Endodermal cell (in vitro differentiated cells): ENCODE measurements around the gene MMADHC. TPM values are rescaled to one million over a fixed set of nuclear protein-coding genes. Genes with fewer than 3 reads are reported as not detected.

Experiments used
- DNase-seq: peaks from one replicate; pipeline ENCODE4 v3.0.0-alpha.2; 2017
- H3K27ac ChIP-seq: 2 replicates; pipeline ENCODE4 v1.5.1; 2013; ENCODE audit warnings: mild to moderate bottlenecking, low read depth, low read length, moderate library complexity
- H3K27me3 ChIP-seq: 2 replicates; pipeline ENCODE4 v1.6.1; 2013; ENCODE audit warnings: mild to moderate bottlenecking, low read length, moderate library complexity; ENCODE audit not compliant: insufficient read depth, control insufficient read depth, poor library complexity, severe bottlenecking
- H3K36me3 ChIP-seq: 2 replicates; pipeline ENCODE4 v1.7.0; 2013; ENCODE audit warnings: mild to moderate bottlenecking, low read length, moderate library complexity; ENCODE audit not compliant: control insufficient read depth, insufficient read depth
- H3K4me1 ChIP-seq: one replicate; pipeline ENCODE4 v1.7.0; 2013; ENCODE audit warnings: low read length; ENCODE audit not compliant: control insufficient read depth, insufficient read depth
- H3K4me3 ChIP-seq: 2 replicates; pipeline ENCODE4 v1.5.1; 2013; ENCODE audit warnings: mild to moderate bottlenecking, low read length, moderate library complexity
- H3K9ac ChIP-seq: 2 replicates; pipeline ENCODE4 v1.6.1; 2013; ENCODE audit warnings: mild to moderate bottlenecking, low read length, moderate library complexity; ENCODE audit not compliant: poor library complexity, severe bottlenecking; ENCODE audit errors: extremely low read depth
- H3K9me3 ChIP-seq: 2 replicates; pipeline ENCODE4 v1.6.1; 2013; ENCODE audit warnings: mild to moderate bottlenecking, low read length, moderate library complexity; ENCODE audit not compliant: control insufficient read depth
- H3K27ac Mint-ChIP-seq: 2 replicates; pipeline ENCODE4 v1.8.0; 2020; ENCODE audit warnings: mixed read lengths
- H3K27me3 Mint-ChIP-seq: 2 replicates; pipeline ENCODE4 v1.8.0; 2021; ENCODE audit warnings: mild to moderate bottlenecking, mixed read lengths; ENCODE audit not compliant: insufficient read depth
- H3K36me3 Mint-ChIP-seq: 2 replicates; pipeline ENCODE4 v1.8.0; 2020; ENCODE audit warnings: low read depth, mixed read lengths
- H3K4me1 Mint-ChIP-seq: 2 replicates; pipeline ENCODE4 v1.8.0; 2020; ENCODE audit warnings: mixed read lengths
- H3K4me3 Mint-ChIP-seq: 2 replicates; pipeline ENCODE4 v1.8.0; 2020; ENCODE audit warnings: mild to moderate bottlenecking, moderate library complexity, mixed read lengths
- H3K9me3 Mint-ChIP-seq: 2 replicates; pipeline ENCODE4 v1.8.0; 2020; ENCODE audit warnings: mild to moderate bottlenecking, mixed read lengths
- CTCF ChIP-seq: fragments of 200-600 bp; sonication (generic); conservative IDR thresholded peaks from 2 replicates; pipeline ENCODE4 v1.5.0; 2021; ENCODE audit warnings: antibody characterized with exemption, mild to moderate bottlenecking
- WGBS, 2 experiments: methylation state at CpG; one replicate each; pipeline versions ENCODE4 v1.1.5 to v1.1.7; 2013; ENCODE audit warnings: missing lambda C conversion rate in 2 of 2, mixed read lengths in 1 of 2; ENCODE audit not compliant: insufficient coverage in 1 of 2, insufficient read length in 1 of 2; 5-methylcytosine and 5-hydroxymethylcytosine counted together
- total RNA-seq, 2 donors: library from RNA; stranded (reverse); fragmentation: NEBNext Ultra II Directional in 1 of 2; extraction: Animal tissue kit (Norgen Biotek cat#: 25700) in 1 of 2; gene quantifications; 2 replicates in 1 of 2; 3 replicates in 1 of 2; pipeline ENCODE4 v1.2.1, GENCODE V29; 2021

The MMADHC gene
- total RNA-seq, 2 donors from 2014 or later, result 105 to 108 TPM

GRCh38 chr2:149528983-149529382 lies 58.6 kb downstream of the MMADHC start:
- TF ChIP-seq CTCF, result no peak
- peaks cover 7% of the 10 kb centered on the region for H3K9me3 Mint-ChIP-seq
- DNase-seq, result no peak
- no peak overlapping the region for H3K27ac Mint-ChIP-seq
- H3K36me3 ChIP-seq, result no peaks in the 10 kb centered on the region
- peaks cover 14% of the 10 kb centered on the region for H3K27me3 Mint-ChIP-seq
- H3K27ac ChIP-seq, result no peak overlapping the region
- H3K27me3 ChIP-seq, result peaks cover 7% of the 10 kb centered on the region
- no peaks in the 10 kb centered on the region for H3K9me3 ChIP-seq
- H3K4me3 Mint-ChIP-seq, result no peak overlapping the region
- 72 to 76% methylated on average over 2 to 3 of the region's 3 CpGs for WGBS, 2 experiments
- no peak overlapping the region for H3K9ac ChIP-seq
- H3K4me1 ChIP-seq, result peaks cover 2% of the 10 kb centered on the region
- H3K4me3 ChIP-seq, result no peak overlapping the region
- peaks cover 4% of the 10 kb centered on the region for H3K36me3 Mint-ChIP-seq
- H3K4me1 Mint-ChIP-seq, result peaks cover 15% of the 10 kb centered on the region

GRCh38 chr2:149527998-149528755 lies 59.4 kb downstream of the MMADHC start:
- no peak for DNase-seq
- Mint-ChIP-seq H3K36me3 (peaks cover 4% of the 10 kb centered on the region), H3K4me1 (peaks cover 15% of the 10 kb centered on the region), H3K4me3 (no peak overlapping the region), H3K27me3 (peaks cover 10% of the 10 kb centered on the region), H3K9me3 (peaks cover 7% of the 10 kb centered on the region), H3K27ac (no peak overlapping the region)
- Histone ChIP-seq H3K4me1 (peaks cover 2% of the 10 kb centered on the region), H3K9ac (no peak overlapping the region), H3K4me3 (no peak overlapping the region), H3K9me3 (no peaks in the 10 kb centered on the region), H3K27ac (no peak overlapping the region), H3K36me3 (no peaks in the 10 kb centered on the region), H3K27me3 (no peaks in the 10 kb centered on the region)
- TF ChIP-seq CTCF, result no peak
- 93 to 95% methylated on average over 5 to 6 of the region's 7 CpGs for WGBS, 2 experiments

- Histone ChIP-seq H3K9me3 (no peaks in the 10 kb centered on the region), H3K27ac (no peak overlapping the region), H3K4me1 (peaks cover 2% of the 10 kb centered on the region), H3K27me3 (no peaks in the 10 kb centered on the region), H3K4me3 (no peak overlapping the region), H3K9ac (no peak overlapping the region), H3K36me3 (no peaks in the 10 kb centered on the region)
- H3K4me3 Mint-ChIP-seq, result no peak overlapping the region
- 83% methylated on average over 2 of the region's 2 CpGs; no CpG with 5 or more reads in 1 of the 2 experiments for WGBS, 2 experiments
- H3K27me3 Mint-ChIP-seq, result peaks cover 13% of the 10 kb centered on the region
- no peak overlapping the region for H3K27ac Mint-ChIP-seq
- no peak for DNase-seq
- H3K36me3 Mint-ChIP-seq, result peaks cover 4% of the 10 kb centered on the region
- H3K4me1 Mint-ChIP-seq, result peaks cover 15% of the 10 kb centered on the region
- H3K9me3 Mint-ChIP-seq, result peaks cover 12% of the 10 kb centered on the region
- TF ChIP-seq CTCF, result no peak
Observed at GRCh38 chr2:149526689-149527088, 60.9 kb downstream of the MMADHC start.
